22Rv1 (cell line): Measurements from ENCODE around the gene HID1.

Source experiments
- H3K27ac ChIP-seq: fragments of 450-650 bp; 2 replicates; pipeline ENCODE4 v1.5.1; 2017
- ZFX ChIP-seq: fragments of 450-650 bp; IDR thresholded peaks from 2 replicates; pipeline ENCODE4 v1.6.1; 2017; ENCODE audit warnings: antibody characterized with exemption, borderline replicate concordance
- TF ChIP-seq, protein P1 (sequence below): fragments of 450-650 bp; IDR thresholded peaks from 2 replicates; pipeline ENCODE4 v1.5.1; 2017; ENCODE audit warnings: mild to moderate bottlenecking

HID1 gene

DNA sequence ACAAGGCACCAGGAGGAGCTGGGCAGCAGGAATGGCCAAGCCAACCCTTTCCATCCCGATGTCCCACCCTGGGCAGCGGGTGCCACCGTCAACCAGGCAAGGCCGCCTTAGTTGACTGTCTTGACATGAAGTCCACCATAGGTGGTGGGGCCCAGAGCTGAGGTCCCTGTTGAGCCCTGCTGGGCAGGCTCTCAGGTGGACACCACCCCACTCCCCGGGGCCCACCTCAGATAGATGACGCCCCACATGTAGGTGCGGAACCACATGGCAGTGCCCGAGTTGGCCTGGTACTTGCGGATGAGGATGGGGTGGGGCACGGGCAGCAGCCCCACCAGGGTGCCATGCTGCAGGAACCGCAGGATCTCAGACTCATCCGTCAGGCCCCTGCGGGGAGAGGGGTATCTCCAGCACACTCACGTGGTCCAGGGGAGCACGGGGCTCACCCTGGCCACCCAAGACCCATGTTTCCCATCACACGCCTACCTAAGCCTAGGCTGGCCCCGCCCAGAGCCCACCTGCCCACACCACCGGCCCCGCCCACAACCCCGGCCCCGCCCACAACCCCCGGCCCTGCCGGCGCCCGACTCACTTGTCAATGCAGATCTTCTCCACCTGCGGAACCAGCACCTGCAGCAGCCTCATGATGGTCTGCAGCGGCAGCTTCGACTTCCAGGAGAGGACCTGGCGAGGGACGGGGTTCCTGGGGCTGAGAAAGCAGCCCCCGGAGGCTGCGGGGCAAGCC, 20.7 kb downstream of the HID1 start:
- H3K27ac ChIP-seq, result no peak overlapping the region
- TF ChIP-seq, protein P1, sequence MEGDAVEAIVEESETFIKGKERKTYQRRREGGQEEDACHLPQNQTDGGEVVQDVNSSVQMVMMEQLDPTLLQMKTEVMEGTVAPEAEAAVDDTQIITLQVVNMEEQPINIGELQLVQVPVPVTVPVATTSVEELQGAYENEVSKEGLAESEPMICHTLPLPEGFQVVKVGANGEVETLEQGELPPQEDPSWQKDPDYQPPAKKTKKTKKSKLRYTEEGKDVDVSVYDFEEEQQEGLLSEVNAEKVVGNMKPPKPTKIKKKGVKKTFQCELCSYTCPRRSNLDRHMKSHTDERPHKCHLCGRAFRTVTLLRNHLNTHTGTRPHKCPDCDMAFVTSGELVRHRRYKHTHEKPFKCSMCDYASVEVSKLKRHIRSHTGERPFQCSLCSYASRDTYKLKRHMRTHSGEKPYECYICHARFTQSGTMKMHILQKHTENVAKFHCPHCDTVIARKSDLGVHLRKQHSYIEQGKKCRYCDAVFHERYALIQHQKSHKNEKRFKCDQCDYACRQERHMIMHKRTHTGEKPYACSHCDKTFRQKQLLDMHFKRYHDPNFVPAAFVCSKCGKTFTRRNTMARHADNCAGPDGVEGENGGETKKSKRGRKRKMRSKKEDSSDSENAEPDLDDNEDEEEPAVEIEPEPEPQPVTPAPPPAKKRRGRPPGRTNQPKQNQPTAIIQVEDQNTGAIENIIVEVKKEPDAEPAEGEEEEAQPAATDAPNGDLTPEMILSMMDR, result no peak
- TF ChIP-seq ZFX, result no peak

DNA sequence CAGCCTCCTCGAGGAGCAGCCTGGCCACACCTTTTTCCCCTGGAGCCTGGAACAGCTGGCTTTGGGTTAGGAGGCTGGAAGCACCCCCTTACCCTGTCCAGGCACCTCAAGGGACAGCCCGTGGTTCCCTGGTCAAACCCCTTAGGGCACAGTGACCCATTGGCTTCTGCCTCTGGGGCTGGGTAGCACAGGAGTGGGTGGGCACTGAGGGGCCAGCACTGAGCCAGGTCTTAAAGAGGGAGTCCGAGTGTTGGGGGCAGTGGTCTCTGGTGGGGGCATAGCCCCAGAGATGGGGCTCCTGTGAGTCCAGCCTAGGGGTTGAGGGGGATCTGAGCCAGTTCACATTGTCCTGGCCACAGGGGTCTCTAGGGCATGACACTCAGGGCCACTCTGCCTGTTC, 21.5 kb downstream of the HID1 start:
- H3K27ac ChIP-seq, result no peak overlapping the region
- TF ChIP-seq ZFX, result no peak
- TF ChIP-seq, protein P1, result no peak

DNA sequence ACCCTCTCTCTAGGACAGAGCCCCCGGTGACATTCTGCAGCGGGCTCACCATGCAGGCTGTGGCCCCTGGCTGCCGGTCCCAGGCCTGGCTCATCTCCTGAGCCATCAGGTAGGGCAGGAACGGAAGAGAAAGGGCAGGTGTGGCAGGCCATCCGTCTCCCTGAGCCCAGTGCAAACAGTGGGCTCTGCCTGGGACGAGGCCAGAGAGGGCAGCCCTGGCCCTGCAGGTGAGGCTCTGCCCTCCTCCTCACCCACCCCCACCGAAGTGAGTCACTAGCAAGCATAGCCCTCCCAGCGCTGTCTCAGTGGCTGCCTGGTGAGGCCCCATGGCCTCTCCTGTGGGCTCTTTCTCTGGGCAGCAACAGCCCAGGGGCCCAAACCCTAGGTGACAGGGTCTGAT, 22.4 kb downstream of the HID1 start:
- TF ChIP-seq, protein P1, result no peak
- no peak for TF ChIP-seq ZFX
- H3K27ac ChIP-seq, result no peak overlapping the region

DNA sequence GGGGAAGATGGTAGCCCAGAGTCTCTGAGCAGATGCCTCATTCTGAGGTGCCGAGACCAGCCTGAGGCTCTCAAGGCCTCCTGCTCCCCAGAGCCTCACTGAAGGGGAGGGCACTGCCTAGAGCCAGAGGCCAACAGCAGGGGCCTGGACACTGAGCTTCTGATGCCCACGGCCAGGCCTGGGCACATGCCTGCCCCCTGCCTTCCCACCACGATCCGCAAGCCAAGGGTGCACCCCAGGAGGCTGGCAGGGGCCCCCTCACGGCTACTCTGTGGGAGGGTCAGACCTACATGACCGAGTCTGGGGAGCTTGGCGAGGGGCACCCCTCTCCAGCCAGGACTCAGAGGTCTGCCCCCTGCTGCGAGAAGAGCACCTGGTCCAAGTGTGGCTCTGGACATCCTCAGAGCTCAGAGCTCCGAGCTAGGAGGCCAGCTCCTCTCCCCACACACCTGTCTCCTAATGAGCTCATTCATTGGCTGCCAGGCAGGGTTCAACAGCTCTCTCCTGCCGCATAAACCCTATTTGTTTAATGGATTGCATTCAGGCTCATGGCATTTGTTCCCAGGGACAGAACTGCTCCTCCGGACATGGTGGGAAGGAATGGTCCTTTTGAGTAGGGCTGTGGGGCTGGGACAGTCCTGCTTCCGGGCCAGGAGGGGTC, 23.0 kb downstream of the HID1 start:
- TF ChIP-seq, protein P1, result no peak
- TF ChIP-seq ZFX, result no peak
- H3K27ac ChIP-seq, result no peak overlapping the region

DNA sequence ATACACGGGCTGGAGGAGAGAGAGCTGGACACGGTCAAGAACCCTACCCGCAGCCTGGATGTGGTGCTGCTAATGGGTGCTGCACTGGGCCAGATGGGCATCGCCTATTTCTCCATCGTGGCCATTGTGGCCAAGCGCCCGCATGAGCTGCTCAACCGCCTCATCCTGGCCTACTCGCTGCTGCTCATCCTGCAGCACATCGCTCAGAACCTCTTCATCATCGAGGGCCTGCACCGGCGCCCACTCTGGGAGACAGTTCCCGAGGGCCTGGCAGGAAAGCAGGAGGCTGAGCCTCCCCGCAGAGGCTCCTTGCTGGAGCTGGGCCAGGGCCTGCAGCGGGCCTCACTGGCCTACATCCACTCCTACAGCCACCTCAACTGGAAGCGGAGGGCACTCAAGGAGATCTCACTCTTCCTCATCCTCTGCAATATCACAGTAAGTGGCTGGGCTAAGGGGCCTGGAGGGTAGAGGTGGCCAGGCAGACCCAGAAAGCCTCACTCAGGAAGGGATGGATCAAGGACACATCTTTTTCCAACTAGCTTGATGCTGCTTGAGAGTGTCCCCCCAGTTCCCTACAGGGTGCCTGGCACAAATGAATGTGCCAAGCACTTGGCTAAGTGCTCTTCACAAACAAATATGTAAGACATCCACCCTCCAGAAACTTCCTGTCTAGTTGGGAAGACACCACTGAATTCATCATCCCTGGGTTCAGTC, 25.4 kb downstream of the HID1 start:
- TF ChIP-seq ZFX, result no peak
- TF ChIP-seq, protein P1, result no peak
- H3K27ac ChIP-seq, result no peak overlapping the region

DNA sequence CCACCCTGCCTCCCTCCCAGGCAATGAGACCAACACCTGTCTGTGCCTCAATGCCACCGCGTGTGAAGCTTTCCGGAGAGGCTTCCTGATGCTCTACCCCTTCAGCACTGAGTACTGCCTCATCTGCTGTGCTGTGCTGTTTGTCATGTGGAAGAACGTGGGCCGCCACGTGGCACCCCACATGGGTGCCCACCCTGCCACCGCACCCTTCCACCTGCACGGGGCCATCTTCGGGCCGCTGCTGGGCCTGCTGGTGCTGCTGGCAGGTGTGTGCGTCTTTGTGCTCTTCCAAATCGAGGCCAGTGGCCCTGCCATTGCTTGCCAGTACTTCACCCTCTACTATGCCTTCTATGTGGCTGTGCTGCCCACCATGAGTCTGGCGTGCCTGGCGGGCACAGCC, 25.9 kb downstream of the HID1 start:
- TF ChIP-seq, protein P1, result no peak
- TF ChIP-seq ZFX, result no peak

DNA sequence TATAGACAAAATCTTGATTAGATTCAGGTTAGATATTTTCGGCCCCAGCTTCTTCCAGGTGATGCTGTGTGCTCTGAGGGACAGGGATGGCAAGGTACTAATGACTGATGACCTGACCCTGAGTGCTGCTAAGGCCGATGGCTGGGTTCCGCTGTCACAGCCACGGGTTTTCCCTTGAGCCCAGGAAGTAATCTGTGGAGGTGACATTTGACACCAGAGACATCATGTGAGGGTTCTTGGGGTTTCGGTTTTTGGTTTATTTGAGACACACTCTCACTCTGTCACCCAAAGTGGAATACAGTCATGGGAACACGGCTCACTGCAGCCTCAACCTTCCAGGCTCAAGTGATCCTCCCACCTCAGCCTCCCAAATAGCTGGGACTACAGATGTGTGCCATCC, 27.0 kb downstream of the HID1 start:
- no peak for TF ChIP-seq ZFX
- TF ChIP-seq, protein P1, result no peak
- H3K27ac ChIP-seq, result no peak overlapping the region

More for the DNA sequence above, 25.9 kb downstream of the HID1 start:
- H3K27ac ChIP-seq, result no peak overlapping the region
